Activated CD4-positive, CD25-positive, alpha-beta regulatory T cell (primary cell): ENCODE results near the gene ADK.

ENCODE experiments used
- DNase-seq, 4 experiments: peaks; one replicate each; lab custom pipeline; 2025; lab: John Stamatoyannopoulos, UW

Gene ADK

DNA sequence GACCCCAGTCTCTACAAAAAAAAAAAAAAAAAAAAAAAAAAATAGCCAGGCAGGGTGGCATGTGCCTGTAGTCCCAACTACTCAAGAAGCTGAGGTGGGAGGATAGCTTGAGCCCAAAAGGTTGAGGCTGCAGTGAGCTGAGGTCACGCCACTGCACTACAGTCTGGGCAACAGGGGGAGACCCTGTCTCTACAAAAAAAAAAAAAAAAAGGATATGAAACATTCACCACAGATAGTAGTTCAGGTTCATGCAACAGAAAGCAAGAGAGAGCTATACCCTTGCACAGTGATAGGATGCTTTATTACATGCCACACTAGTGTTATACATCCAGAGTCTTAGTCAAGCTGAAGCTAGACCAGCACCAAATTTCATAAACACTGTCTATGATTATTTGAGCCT, 526.9 kb downstream of the ADK start:
- DNase-seq: no peak

DNA sequence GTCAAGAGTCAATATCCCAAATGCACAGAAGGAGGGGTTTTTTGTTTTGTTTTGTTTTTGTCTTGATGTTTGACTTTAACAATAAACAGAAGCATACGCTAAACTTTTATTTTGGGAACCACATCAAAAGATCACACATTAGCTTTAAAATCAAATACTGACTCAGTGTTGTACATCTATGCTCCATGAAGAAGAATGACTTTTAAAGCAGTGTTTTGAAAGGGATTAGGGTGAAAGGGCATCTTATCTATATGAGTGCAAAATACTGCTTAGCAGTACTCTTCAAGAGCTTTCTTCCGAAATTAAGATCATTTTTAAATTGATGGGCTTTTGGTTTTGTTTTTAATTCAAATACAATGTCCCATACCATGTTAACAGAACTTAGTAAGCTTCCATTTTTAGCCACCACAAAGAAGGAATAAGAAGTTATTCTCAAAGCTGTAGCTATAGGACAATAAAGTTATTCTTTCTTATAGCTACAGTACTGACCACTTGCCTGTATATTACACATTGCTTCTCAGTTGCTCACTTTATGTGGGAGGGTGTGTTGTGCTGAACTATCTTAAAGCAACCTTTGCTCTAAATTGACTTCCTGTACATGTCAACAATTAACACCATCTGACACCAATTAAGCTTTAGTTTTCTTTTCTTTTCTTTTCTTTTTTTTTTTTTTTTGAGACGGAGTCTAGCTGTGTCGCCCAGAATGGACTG, 531.1 kb downstream of the ADK start:
- no peak for DNase-seq

DNA sequence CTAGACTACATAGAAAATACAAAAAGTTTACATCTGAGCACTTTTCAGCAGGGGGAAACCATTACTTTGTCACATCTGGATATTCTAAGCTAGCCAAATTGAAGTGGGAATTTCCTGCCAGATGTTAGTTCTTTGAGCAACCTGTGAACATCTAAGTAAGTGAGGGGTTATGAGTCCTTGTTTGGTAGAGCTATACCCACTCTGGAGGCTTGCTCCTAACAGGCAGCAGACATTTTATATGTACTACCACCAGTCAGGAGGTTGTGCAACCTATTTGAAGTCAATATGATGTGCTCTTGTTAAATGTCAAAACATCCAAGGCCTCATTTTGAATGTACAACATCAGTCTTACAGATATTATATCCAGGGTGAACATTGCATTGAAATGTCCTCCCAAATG, 532.0 kb downstream of the ADK start:
- no peak for DNase-seq

DNA sequence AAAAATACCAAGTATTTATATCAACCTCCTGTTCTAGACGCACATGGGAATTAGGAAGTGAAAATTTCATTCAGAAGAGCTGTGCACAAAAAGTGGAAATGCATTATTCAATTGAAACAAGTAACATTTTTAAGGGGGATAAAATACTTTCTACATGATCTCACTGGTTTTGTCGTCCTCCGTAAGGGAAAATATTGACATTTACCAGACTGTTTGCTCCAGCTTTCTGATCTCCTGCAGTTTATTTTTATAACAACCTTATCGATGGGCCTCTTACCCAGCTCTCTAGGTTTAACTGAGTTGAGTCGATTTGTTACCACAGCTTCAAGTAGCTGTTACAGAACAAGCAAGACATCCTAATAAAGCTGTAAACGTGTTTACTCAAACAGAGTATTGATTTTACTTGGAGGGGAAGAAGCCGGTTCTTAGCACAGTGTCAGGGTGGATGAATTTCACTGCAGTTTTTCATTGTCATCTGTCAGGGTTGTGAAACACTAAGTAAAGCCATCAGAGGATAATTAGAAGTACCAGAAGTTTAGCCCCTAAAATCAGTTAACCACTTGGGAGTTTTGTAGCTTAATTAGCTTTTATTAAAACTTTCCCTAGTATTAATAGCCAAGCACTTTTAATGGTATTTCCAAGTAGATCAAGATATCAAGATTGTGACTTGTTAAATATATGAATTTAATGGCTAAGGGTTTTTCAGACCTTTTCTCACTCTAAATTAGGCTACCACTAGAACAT, 532.8 kb downstream of the ADK start:
- DNase-seq: no peak

DNA sequence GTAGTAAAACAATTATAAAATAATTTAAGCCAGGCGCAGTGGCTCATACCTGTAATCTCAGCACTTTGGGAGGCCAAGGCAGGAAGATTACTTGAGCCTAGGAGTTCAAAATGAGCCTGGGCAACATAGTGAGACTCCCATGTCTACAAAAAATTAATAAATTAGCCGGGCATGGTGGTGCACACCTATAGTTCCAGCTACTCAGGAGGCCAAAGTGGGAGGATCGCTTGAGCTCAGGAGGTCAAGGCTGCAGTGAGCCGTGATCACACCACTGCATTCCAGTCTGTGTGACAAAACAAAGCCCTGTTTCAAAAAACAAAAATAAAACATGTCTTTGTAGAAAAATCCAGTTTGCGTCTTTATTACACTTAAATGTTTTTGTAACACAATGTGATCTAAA, 533.4 kb downstream of the ADK start:
- no peak for DNase-seq

DNA sequence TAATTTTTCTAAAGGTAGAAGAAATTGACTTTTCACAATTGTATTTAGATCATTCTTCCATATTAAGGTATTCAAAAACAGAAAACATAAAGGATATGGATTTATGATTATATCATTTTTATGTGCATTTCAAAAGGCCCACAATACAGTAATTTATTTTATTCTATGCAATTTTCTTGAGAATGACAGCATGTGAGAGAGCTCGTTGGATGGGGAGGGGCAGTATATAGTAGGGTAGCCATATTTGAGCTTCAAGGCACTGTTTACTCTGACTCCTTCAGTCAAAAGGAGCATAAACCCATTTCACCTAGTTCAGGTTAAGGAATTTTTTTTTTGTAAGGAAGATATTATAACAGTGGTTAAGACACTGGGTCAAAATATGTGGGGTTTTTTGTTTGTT, 534.5 kb downstream of the ADK start:
- no peak for DNase-seq

DNA sequence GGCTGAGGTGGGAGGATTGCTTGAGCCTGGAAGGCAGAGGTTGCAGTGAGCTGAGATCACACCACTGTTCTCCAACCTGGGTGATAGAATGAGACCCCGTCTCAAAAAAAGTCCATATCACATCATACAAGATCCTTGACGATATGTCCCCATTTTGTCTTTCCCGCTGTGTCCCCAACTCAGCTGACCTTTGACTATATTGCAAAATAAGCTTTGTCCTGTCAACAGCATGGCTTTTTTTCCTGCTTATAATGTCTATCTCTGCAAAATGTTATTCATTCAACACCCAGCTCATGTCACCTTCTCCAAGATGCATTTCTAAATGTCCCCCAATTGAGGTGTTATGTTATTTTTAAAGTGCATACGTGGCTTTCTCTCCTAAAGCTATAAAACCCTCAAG, 539.4 kb downstream of the ADK start:
- no peak for DNase-seq

DNA sequence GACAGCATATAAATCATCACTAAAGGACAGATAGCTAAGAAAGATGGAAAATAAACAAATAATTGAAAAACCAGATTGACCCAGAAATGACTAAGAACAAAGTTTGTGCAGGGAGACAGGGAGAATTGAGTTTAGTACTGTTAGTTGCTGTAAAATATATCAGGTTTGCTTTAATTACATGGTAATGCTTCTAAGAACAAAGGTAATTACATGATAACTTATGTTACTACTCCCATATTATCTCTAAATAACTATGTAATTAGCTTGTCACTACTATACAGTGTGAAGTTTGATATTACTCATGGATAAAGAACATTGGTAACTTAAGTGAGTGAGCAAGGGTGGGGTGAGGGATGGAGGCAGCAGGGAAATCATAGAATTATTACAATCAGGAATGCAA, 540.1 kb downstream of the ADK start:
- no peak for DNase-seq

DNA sequence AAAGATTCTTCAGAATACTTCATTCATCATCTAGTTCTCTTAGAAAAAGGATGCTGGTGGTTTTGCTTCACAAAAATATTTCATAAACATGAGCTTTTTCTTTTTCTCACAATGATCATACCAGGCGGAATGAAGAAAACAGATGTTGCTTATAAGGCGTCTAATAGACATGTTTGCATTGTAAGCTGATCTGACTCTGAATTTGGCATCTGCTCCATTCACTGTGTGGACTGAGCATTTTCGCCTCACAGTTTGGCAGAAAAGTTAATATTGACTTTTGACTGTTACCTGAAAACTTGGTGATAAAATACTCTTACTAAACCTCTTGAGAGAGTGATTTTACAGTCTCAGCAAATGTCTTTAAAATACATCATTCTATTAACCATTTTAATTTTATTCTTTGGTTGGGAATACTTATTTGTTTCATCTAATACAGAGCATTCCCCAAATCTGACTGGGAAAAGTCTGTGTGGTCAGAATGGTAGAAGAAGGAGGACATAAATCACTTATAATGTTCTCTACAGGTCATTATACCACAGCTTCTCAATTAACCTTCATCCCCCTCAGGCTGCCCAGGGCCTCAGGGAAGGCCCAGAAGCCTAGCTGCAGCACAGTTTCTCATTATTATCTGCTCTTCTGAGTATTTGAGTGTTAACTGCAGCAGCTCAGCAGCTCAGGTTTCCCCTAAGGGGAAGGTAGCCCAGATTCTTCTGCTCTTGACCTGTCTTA, 553.8 kb downstream of the ADK start:
- no peak for DNase-seq

DNA sequence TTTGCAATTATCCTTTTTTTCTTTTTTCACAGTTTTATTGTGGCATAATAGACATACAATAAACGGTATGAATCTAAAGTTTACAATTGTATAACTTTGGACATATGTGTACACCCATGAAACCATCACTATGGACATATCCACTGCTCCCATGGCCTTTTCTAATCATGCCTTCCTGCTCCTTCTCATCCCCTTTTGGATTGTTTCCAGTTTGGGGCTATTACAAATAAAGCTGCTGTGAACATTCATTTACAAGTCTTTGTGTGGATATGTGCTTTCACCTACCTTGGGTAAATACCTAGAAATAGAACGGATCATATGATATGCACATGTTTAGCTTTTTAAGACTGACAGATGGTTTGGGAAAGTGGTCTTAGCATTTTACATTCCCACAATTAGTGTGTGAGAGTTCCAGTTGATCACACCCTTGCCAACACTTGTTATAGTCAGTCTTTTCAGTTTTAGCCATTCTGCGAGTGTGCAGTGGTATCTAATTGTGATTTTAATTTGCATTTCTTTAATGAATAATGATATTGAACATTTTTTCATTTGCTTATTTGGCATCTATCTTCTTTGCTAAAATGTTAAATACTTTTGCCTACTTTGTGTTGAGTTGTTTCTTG, 554.4 kb downstream of the ADK start:
- no peak for DNase-seq

DNA sequence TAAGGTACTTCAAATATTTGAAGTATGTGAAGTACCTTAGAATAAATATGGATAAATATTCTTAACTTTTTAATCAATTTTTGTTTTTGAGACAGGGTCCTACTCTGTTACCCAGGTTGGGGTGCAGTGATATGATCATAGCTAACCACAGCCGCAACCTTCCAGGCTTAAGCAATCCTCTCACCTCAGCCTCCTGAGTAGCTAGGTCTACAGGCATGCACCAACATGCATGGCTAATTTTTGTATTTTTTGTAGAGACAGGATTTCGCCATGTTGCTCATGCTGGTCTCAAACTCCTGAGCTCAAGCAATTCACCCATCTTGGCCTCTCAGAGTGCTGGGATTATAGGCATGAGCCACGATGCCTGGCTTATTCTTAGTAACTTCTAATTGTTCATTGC, 555.9 kb downstream of the ADK start:
- no peak for DNase-seq

DNA sequence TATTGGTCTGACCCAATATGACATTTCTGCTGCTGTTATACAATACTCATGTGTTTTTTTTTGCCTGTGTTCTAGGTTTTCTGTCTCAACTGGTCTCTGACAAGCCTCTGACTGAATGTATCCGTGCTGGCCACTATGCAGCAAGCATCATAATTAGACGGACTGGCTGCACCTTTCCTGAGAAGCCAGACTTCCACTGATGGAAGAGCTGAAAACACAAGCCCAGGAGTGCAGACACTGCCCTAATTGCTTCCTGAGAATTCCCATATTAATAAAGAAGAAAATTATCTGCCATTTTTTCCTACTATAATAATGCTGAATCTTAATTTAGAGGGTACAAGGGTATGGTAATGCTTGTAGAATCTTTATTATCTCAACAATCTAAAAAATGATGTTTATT, 557.2 kb downstream of the ADK start:
- no peak for DNase-seq

DNA sequence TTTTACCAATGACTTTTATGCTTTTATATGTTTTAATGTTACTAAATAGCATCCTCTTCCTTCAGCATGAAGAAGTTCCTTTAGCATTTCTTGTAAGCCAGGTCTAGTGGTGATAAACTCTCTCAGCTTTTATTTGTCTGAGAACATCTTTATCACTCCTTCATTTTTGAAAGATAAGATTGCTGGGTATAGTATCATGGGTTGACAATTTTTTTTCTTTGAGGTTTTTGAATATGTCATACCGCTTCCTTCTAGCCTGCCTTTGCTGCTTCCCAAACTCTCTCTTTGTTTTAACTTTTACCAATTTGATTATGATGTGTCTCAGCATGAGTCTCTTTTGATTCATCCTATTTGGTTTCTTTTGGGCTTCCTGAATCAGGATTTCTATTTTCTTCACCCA, 567.2 kb downstream of the ADK start:
- no peak for DNase-seq

DNA sequence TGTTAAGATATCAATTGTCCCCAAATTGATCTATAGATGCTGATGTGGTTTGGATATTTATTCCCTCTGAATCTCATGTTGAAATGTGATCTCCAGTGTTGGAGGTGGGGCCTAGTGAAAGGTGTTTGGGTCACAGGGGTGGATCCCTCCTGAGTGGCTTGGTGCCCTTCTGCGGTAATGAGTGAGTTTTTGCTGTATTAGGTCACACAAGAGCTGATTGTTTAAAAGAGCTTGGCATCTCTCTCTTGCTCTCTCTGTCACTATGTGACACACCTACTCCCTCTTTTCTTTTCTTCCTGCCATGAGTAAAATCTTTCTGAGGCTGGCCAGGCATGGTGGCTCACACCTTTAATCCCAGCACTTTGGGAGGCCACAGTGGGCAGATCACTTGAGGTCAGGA, 577.2 kb downstream of the ADK start:
- no peak for DNase-seq

DNA sequence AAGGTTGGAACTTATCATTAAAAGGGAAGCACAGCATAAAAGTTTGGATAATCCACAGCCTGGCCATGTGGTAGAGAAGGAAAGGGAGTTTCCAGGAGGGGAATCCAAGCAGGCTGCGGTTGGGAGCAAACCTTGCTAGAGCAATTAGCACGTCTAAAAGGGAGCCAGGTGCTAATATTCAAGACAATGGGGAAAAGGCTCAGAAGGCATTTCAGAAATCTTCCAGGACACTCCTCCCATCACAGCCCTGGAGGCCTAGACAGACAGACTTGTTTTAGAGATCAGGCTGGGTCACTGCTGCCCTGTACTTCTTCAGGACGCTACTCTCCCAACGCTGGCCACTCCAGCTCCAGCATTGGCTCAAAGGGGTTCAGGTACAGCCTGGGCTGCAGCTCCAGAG, 579.2 kb downstream of the ADK start:
- no peak for DNase-seq

DNA sequence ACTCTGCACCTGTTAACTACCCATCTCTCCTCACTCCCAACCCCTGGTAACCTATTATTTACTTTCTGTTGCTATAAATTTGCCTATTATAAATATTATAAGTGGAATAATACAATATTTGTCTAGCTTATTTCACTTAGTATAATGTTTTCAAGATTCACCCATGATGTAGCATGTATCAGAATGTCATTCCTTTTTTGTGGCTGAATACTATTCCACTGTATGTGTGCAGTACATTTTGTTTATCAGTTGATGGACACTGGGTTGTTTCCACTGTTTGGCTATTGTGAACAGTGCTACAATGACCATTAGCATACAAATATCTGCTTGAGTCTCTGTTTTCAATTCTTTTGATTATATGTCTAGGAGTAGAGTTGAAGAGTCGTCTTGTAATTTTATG, 582.6 kb downstream of the ADK start:
- DNase-seq: no peak

DNA sequence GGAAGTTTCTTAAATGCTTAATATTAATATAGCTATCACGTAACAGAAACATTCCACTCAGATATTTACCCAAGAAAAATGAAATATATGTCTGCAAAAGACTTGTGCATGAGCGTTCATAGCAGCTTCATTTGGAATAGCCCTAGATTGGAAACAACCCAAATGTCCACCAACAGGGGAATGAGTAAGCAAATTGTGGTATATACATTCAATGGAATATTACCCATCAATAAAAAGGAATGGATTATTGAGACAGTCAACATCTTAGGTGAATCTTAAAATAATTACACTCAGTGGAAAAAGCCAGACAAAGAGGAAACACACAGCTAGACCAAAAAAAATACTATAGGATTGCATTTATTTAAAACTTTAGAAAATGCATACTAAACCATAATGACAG, 585.0 kb downstream of the ADK start:
- no peak for DNase-seq

DNA sequence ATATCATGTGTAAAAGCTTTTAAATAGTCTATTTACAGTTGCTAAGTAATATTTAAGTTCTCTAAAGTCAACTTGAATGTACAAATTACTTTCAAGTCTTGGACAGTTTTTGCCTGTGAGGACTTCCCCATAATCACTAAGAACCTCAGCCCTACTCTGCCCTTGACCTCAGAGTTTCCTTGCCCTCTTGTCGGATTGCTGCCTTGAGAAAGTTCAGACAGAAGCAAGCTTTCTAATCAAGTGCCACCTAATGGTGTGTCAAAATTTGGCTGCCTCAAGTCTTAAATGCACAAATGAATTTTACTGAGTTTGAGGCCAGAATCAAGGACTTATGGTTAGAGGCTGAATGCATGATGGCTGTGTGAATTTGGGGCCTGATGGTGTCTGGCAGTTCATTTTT, 587.0 kb downstream of the ADK start:
- DNase-seq: no peak

DNA sequence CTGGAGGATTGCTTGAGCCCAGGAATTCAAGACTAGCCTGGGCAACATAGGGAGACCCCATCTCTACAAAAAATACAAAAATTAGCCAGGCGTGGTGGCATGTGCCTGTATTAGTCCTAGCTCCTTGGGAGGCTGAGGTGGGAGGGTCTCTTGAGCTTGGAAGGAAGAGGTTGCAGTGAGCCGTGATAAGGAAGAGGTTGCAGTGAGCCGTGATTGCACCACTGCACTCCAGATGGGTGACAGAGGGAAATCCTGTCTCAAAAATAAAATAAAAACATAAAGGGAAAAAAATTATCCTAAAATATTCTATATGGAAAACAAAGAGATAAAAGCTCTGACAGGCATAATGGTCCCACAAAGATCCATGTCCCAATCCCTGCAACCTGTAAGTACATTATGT, 587.5 kb downstream of the ADK start:
- DNase-seq: no peak

DNA sequence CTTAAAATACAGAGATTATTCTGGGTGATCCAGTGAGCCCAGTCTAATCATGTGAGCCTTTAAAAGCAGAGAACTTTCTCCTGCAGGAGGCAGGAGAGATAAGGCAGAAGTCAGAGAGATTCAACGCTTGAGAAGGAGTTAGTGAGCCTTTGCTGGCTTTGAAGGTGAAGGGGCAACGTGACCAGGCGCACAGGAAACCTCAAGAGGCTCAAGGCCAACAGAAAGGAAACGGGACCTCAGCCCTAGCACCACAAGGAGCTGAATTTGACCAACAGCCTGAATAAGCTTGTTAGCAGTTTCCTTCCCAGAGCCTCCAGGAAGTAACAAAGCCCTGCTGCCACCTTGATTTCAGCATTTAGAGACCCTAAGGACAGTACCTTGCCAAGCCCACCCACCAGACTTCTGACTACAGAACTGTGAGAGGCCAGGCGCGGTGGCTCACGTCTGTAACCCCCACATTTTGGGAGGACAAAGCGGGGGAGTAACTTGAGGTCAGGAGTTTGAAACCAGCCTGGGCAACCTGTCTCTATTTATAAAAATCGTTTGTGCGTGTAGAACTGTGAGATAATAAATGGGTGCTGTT, 588.1 kb downstream of the ADK start:
- DNase-seq: no peak

DNA sequence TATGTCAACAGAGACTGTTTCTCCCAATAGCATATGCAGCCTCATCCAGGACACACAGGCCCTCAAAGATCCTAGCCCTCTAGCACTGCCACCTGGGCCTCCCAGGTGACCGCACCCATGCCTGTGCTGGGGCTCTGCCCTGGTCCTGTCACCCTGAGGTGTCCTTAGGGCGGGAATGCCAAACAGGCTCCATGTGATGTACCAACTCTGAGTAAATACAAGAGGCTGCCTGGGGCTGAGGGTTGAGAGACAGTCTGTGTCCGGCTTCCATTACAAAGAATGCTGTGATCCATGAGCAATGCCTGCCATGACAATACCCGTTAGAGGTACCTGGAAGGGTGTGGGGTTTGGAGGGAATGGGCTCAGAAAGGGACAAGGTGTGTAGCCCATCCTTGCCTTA, 592.4 kb downstream of the ADK start:
- DNase-seq: no peak

DNA sequence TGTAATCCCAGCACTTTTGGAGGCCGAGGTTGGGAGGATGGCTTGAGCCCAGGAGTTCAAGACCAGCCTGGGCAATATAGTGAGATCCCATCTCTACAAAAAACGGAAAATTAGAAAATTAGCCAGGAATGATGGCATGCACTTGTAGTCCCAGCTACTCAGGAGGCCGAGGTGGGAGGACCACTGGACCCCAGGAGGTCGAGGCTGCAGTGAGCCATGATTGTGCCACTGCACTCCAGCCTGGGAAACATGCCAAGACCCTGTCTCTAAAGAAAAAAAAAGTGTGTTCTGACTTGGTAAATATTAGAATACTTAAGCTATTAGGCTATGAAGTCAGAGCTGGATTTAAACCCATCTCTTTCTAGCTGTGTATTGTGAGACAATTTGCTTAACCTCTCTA, 594.4 kb downstream of the ADK start:
- no peak for DNase-seq

DNA sequence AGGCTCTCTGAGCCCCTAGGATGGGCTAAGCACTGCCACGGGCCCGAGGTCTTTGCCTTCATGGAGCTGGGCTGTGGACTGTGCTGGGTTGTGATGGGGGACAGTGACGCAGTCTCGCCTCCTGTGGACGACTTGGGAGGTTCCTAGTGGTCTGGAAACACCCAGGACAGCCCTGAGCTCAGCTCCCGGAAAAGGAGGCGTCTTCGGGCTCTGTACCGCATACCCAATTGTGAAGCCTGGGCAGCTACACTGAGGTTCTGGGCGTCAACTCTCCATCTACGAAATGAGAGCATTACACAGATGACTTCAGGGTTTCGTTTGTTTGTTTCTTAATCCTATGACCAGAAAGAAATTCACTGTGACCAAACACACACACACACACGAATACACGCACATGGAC, 595.8 kb downstream of the ADK start:
- DNase-seq: no peak
